ENCODE data around the gene JOSD1.

The JOSD1 gene

DNA sequence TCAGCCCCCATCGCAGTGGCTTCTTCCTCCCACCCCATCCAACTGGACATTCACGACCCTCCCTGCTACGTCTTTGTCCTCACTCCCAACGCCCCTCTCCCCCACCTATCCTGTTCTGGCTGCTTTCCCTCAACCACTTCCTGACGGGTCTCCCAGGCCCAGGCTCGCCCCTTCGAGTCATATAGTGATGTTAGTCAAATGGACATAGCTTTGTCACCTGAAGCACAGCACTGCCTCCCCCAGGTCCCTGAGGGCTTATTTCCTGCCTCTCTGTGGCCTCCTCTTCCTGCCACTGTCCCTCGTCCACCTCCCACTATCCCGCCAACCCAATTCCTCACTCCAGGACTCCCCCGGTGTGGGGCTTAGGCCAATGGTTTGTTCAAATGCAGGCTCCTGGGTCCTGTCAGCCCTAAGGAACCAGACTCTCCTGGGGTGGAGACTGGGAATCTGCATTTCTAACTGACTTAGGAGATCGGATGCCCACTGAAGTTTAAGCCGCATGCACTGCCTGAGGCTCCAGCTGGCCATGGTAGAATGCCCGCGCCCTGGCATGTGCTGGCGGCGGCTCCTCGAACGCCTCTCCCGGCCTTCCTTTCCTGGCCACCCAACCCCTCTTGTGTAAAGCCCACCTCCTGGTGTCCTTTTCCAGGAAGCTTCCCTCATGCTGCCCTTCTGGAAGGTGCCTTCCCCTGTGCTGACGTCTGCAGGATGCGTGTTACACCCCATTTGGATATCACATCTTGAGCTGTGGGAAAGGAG, 36.7 kb upstream of the JOSD1 start:
- no peak for DNase-seq (ENCODE audit: extremely low read depth, low read depth)

GRCh38 chr22:38736257-38736570, 35.5 kb upstream of the JOSD1 start:
- no peak for DNase-seq (ENCODE audit: extremely low read depth, low read depth)
- TF ChIP-seq, protein P1, sequence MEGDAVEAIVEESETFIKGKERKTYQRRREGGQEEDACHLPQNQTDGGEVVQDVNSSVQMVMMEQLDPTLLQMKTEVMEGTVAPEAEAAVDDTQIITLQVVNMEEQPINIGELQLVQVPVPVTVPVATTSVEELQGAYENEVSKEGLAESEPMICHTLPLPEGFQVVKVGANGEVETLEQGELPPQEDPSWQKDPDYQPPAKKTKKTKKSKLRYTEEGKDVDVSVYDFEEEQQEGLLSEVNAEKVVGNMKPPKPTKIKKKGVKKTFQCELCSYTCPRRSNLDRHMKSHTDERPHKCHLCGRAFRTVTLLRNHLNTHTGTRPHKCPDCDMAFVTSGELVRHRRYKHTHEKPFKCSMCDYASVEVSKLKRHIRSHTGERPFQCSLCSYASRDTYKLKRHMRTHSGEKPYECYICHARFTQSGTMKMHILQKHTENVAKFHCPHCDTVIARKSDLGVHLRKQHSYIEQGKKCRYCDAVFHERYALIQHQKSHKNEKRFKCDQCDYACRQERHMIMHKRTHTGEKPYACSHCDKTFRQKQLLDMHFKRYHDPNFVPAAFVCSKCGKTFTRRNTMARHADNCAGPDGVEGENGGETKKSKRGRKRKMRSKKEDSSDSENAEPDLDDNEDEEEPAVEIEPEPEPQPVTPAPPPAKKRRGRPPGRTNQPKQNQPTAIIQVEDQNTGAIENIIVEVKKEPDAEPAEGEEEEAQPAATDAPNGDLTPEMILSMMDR (IDR thresholded peaks at IDR 0.05; ENCODE audit: low read depth, low read length) = no peak

More for the DNA sequence above, 36.7 kb upstream of the JOSD1 start:
- TF ChIP-seq, protein P1 (IDR thresholded peaks at IDR 0.05; ENCODE audit: low read depth, low read length) = no peak

DNA sequence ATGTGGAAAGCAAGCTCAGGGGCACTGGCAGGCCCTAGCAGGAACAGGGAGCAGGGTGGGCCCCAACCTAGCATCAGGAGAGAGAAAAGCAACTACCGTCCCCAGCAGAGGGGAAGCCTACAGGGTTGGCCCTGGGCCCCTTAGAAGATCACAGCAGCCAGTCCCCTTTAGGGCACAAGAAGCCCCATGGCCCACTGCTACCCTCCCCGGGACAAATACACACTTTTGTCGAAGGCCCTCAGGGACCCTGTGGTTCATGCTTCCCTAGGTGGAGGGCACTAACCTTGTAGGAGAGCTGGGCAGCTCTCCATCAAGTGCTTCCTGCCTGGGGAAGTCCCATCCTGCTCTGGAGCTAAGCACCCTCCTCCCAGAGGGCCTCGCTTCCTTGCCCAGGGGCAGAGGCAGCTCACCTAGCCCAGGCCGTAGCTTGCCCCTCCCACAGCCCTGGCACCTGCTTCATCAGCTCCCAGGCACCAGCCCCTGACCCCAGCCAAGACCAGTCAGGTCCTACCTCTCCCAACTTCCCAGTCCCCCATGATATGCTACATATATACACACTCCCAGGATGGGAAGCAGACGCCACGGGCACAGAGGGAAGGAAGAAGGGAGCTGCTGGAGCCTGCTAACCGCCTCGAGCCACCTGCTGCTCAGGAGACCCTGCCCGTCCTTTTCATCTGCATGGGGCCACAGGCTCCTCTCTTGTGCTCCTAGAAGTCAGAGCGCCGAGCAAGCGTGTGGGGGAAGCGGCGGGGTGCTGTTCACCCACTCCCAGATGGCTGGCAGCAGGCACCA, 34.9 kb upstream of the JOSD1 start:
- TF ChIP-seq, protein P1 (IDR thresholded peaks at IDR 0.05; ENCODE audit: low read depth, low read length) = no peak
- DNase-seq (ENCODE audit: extremely low read depth, low read depth) = no peak

- TF ChIP-seq, protein P1 (IDR thresholded peaks at IDR 0.05; ENCODE audit: low read depth, low read length) = no peak
- no peak for DNase-seq (ENCODE audit: extremely low read depth, low read depth)
Observed at GRCh38 chr22:38735126-38735464, 34.4 kb upstream of the JOSD1 start.

- TF ChIP-seq, protein P1 (IDR thresholded peaks at IDR 0.05; ENCODE audit: low read depth, low read length) = no peak
- no peak for DNase-seq (ENCODE audit: extremely low read depth, low read depth)
Observed at GRCh38 chr22:38734421-38735100, 33.8 kb upstream of the JOSD1 start.

DNA sequence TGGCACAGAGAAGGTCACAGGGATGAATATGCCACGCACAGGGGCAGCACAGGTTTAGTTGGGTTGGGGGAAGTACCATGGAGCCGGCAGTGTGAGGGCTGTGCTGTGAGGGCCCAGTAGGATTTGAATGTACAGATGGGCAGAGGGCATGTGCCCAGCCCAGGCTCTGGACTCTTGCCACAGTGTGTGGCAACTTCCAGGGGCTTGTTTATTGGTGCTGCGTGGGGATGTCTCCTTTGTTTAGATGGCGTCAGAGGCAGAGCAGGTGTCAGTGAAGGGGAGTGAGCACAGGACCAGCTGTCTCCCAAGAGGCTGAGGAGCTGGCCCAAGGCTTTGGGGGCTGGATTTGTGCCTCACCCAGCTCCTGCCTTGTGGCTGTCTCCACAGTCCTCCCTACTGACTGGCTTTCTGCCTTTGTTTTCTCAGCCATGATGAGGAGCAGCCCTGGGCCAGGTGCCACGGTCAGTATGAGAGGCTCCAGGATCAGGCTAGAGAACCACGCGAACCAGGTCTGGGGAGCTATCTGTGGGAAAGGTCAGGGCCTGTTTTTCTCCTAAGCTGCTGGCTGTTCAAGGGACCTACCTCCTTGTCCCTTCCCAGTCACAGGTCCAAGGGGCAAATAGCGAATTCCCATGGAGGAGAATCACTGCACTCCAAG, 33.1 kb upstream of the JOSD1 start:
- TF ChIP-seq, protein P1 (IDR thresholded peaks at IDR 0.05; ENCODE audit: low read depth, low read length) = no peak
- DNase-seq (ENCODE audit: extremely low read depth, low read depth) = no peak
